ENCODE measurements around the gene ZBTB21.

Gene ZBTB21

GRCh38 chr21:42009831-42010506, at the start of gene ZBTB21:
Gene ZBTB21 (minus strand): TSS chr21:42010360. CDS start chr21:41994095, 16,265 bp downstream.
- DNase-seq, result peak; percentile 95

- no peak for DNase-seq
Measured at GRCh38 chr21:42059721-42060120, 49.6 kb upstream of the ZBTB21 start.

- no peak for DNase-seq
Measured at GRCh38 chr21:42059141-42059540, 49.0 kb upstream of the ZBTB21 start.

- DNase-seq, result no peak
Measured at GRCh38 chr21:42058631-42059111, 48.5 kb upstream of the ZBTB21 start.

GRCh38 chr21:42057851-42058437, 47.8 kb upstream of the ZBTB21 start:
- DNase-seq, result no peak

- no peak for DNase-seq
Measured at GRCh38 chr21:42056996-42057689, 47.0 kb upstream of the ZBTB21 start.

GRCh38 chr21:42056468-42056867, 46.3 kb upstream of the ZBTB21 start:
- DNase-seq, result no peak

- no peak for DNase-seq
Measured at GRCh38 chr21:42055425-42055824, 45.3 kb upstream of the ZBTB21 start.

GRCh38 chr21:42051788-42052187, 41.6 kb upstream of the ZBTB21 start:
- no peak for DNase-seq

GRCh38 chr21:42049578-42050430, 39.6 kb upstream of the ZBTB21 start:
- DNase-seq, result no peak

- DNase-seq, result no peak
Measured at GRCh38 chr21:42048870-42049577, 38.9 kb upstream of the ZBTB21 start.

- DNase-seq, result no peak
Measured at GRCh38 chr21:42047821-42048613, 37.9 kb upstream of the ZBTB21 start.

- no peak for DNase-seq
Measured at GRCh38 chr21:42044871-42045495, 34.8 kb upstream of the ZBTB21 start.

GRCh38 chr21:42043961-42044360, 33.8 kb upstream of the ZBTB21 start:
- DNase-seq, result no peak

- no peak for DNase-seq
Measured at GRCh38 chr21:42043201-42043895, 33.2 kb upstream of the ZBTB21 start.

- no peak for DNase-seq
Measured at GRCh38 chr21:42042651-42043050, 32.5 kb upstream of the ZBTB21 start.

GRCh38 chr21:42041711-42042110, 31.6 kb upstream of the ZBTB21 start:
- no peak for DNase-seq

GRCh38 chr21:42041246-42041645, 31.1 kb upstream of the ZBTB21 start:
- no peak for DNase-seq

- no peak for DNase-seq
Measured at GRCh38 chr21:42040411-42041180, 30.4 kb upstream of the ZBTB21 start.

GRCh38 chr21:42039911-42040351, 29.8 kb upstream of the ZBTB21 start:
- DNase-seq, result no peak

Data from DMS 273 treated with DMSO at 0.1 percent for 48 hours (cell line).